ENCODE results near the gene FSTL5. TPM values are rescaled to one million over a fixed set of nuclear protein-coding genes. Genes with fewer than 3 reads are reported as not detected.

The FSTL5 gene
- total and polyA plus RNA-seq, 9 of the 15 experiments (the other 6 are each of a cell fraction or from before 2014, with no cell fraction given), result 0.09 to 3.1 (median 0.50) TPM; not detected in 1

GRCh38 chr4:161629694-161630441 is 533.9 kb downstream of the FSTL5 start:
- TF ChIP-seq ZNF512 (tag; IDR thresholded peaks at IDR 0.05), result no peak
- TF ChIP-seq CSDE1 (IDR thresholded peaks at IDR 0.05), result no peak
- BruUV-seq (replicated peaks), result no TSS peak
- no peak for ATAC-seq

More at GRCh38 chr4:161629694-161630441, 533.9 kb downstream of the FSTL5 start:
- H4K20me1 ChIP-seq (replicated peaks; ENCODE audit: control insufficient read depth, insufficient read depth, low read length), result no peaks in the 10 kb centered on the region
- intact Hi-C loops (cut with micrococcal nuclease), result no loop called here
- FAIRE-seq, result no peak
- H3K79me2 ChIP-seq (ENCODE audit: control insufficient read depth, insufficient read depth, low read length), result no peaks in the 10 kb centered on the region
- H3K9me1 ChIP-seq (ENCODE audit: control insufficient read depth, insufficient read depth, low read length), result no peaks in the 10 kb centered on the region
- H2AFZ ChIP-seq (ENCODE audit: low read depth, low read length), result no peak overlapping the region
- no peaks in the 10 kb centered on the region for H3K36me3 ChIP-seq (ENCODE audit: control insufficient read depth, insufficient read depth, low read length)
- POLR2A ChIA-PET, result no interaction called here
- 0% methylated on average over 8 of the region's 14 CpGs for WGBS (ENCODE audit: insufficient coverage, low coverage, missing lambda C conversion rate)
- H3K27me3 ChIP-seq (ENCODE audit: control insufficient read depth in 2 of 2, insufficient read depth in 2 of 2, low read length in 2 of 2), result no peaks in the 10 kb centered on the region
- H3K4me1 ChIP-seq (replicated peaks in 1 of 2; ENCODE audit: control insufficient read depth in 2 of 2, insufficient read depth in 2 of 2, low read length in 2 of 2), result no peaks in the 10 kb centered on the region
- CTCF ChIA-PET (ENCODE audit: low intra/inter-chr PET ratio), result no interaction called here
- no peak overlapping the region for H3K4me3 ChIP-seq
- no peaks in the 10 kb centered on the region for H3K9me3 ChIP-seq (replicated peaks; ENCODE audit: control insufficient read depth, insufficient read depth, low read depth, low read length)
- H3K4me2 ChIP-seq (ENCODE audit: insufficient read depth, low read length), result no peak overlapping the region
- H3K9ac ChIP-seq (ENCODE audit: insufficient read depth in 1 of 2, low read depth in 2 of 2, low read length in 2 of 2), result no peak overlapping the region
- DNase-seq (ENCODE audit: extremely low read depth in 1 of 4, low spot score in 3 of 4), result peak in 1 of 4 experiments; percentile 0
- no peak overlapping the region for H3K27ac ChIP-seq (ENCODE audit: extremely low read depth, low read depth, low read length)
- in situ Hi-C loops (cut with MboI), result no loop called here
